Measurements from ENCODE around the gene TBCD. TPM values are rescaled to one million over a fixed set of nuclear protein-coding genes. Genes with fewer than 3 reads are reported as not detected.
A peak's percentile ranks its signal among the peaks of the same experiment; 100 is the strongest.

Gene TBCD
- total RNA-seq, 1 donor from 2014 or later: 84.8 TPM

- no peak for TF ChIP-seq CTCF (IDR thresholded peaks at IDR 0.05)
- ATAC-seq (no peak), DNase-seq (peak; percentile 42)
- Histone ChIP-seq H3K4me3 (no peak overlapping the region), H3K27me3 (ENCODE audit: low read depth) (no peaks in the 10 kb centered on the region), H3K27ac (no peak overlapping the region), H3K4me1 (no peaks in the 10 kb centered on the region), H3K9me3 (no peaks in the 10 kb centered on the region), H3K36me3 (peaks cover 96% of the 10 kb centered on the region)
- intact Hi-C loops (cut with DNase I): no loop called here
Observed at GRCh38 chr17:82927661-82928601, 176.1 kb downstream of the TBCD start.

- Histone ChIP-seq H3K27ac (no peak overlapping the region), H3K9me3 (no peaks in the 10 kb centered on the region), H3K4me1 (no peaks in the 10 kb centered on the region), H3K27me3 (ENCODE audit: low read depth) (no peaks in the 10 kb centered on the region), H3K4me3 (no peak overlapping the region), H3K36me3 (peaks cover 98% of the 10 kb centered on the region)
- ATAC-seq: no peak
- DNase-seq: peak; percentile 37
- intact Hi-C loops (cut with DNase I): no loop called here
- no peak for TF ChIP-seq CTCF (IDR thresholded peaks at IDR 0.05)
Observed at GRCh38 chr17:82929011-82929622, 177.3 kb downstream of the TBCD start.

GRCh38 chr17:82929676-82930042 is 177.8 kb downstream of the TBCD start:
- H3K36me3 ChIP-seq: peaks cover 98% of the 10 kb centered on the region
- no peaks in the 10 kb centered on the region for H3K27me3 ChIP-seq (ENCODE audit: low read depth)
- H3K27ac ChIP-seq: no peak overlapping the region
- DNase-seq (peak; percentile 23), ATAC-seq (no peak)
- TF ChIP-seq CTCF (IDR thresholded peaks at IDR 0.05): no peak
- no peak overlapping the region for H3K4me3 ChIP-seq
- H3K4me1 ChIP-seq: no peaks in the 10 kb centered on the region
- intact Hi-C loops (cut with DNase I): no loop called here
- H3K9me3 ChIP-seq: no peaks in the 10 kb centered on the region

- Histone ChIP-seq H3K27me3 (ENCODE audit: low read depth) (no peaks in the 10 kb centered on the region), H3K4me1 (no peaks in the 10 kb centered on the region), H3K36me3 (peaks cover 98% of the 10 kb centered on the region), H3K9me3 (no peaks in the 10 kb centered on the region), H3K27ac (no peak overlapping the region), H3K4me3 (no peak overlapping the region)
- intact Hi-C loops (cut with DNase I): no loop called here
- peak in 1 of 2 donors; percentile 4 for ATAC-seq
- TF ChIP-seq CTCF (IDR thresholded peaks at IDR 0.05): no peak
- peak; percentile 32 for DNase-seq
Observed at GRCh38 chr17:82930043-82930923, 178.4 kb downstream of the TBCD start.

Measured in lower lobe of right lung (tissue), 2 donors.